Renal cortex interstitium (tissue), 11 donors: ENCODE data around the gene AKT1. TPM values are rescaled to one million over a fixed set of nuclear protein-coding genes. Genes with fewer than 3 reads are reported as not detected.

Source experiments
- DNase-seq, 11 donors: peaks; one replicate each; pipeline ENCODE4 v3.0.0-alpha.2; 2013; ENCODE audit warnings: low read depth in 9 of 11, low spot score in 4 of 11; ENCODE audit errors: extremely low read depth in 1 of 11
- polyA plus RNA-seq, 3 donors: library from polyadenylated mRNA; unstranded; fragments of 120-200 nt; gene quantifications; one replicate each; pipeline ENCODE4 v1.2.1, GENCODE V29; 2013; ENCODE audit not compliant: insufficient read length in 3 of 3

Gene AKT1
- polyA plus RNA-seq, 3 donors, result 100 to 145 (median 127) TPM

DNA sequence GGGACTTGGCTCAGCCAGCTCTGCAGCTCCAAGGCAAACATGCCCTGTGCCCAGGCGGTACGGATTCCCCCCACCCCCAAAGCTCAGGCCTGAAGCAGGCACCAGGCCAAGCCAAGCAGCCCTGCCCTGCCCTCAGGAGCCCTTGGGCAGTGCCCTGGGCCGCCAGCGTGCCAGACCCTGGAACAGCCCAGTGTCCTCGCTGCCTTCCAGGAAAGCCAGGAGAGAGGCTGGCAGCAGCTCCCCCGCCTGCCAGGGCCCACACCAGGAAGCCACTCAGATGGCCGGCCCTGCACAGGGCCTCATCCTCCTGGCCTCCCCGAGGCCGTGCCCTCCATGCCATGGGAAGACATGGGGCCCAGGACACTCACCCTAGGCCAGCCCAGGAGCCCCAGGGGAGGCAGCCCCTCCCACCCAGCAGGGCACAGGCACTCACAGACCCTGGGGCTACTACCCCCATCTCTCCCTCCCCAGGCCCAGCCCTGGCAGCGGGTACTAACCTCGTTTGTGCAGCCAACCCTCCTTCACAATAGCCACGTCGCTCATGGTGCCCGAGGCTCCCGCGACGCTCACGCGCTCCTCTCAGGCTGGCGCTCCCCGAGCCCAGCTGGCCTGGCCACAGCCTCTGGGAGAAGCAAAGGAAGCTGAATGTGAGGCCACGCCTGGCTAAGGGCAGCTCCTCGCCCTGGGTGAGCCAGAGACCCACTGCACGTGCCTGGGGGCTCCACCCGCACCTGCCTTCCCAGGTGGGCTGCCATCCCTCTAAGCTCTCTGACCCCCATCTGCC lies 3.3 kb downstream of the AKT1 start:
- DNase-seq, result no peak

DNA sequence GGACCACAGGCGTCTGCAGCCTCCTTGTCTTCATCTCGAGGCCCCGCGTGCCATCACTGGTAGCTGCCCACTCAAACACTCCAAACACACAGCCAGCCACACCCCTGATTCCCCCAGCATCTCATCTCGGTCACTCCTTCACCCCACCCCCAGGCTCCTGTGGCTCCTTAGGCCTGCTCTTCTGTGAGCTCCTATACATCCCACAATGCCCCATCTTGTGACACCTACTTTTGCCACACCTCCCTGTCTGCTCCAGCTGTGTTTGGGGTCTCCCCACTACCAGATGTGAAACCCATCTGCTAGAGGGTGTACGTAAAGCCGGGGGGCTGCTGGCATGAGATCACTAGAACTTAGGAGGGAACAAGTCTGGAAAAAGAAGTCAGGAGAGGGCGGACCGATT lies 4.1 kb downstream of the AKT1 start:
- no peak for DNase-seq

DNA sequence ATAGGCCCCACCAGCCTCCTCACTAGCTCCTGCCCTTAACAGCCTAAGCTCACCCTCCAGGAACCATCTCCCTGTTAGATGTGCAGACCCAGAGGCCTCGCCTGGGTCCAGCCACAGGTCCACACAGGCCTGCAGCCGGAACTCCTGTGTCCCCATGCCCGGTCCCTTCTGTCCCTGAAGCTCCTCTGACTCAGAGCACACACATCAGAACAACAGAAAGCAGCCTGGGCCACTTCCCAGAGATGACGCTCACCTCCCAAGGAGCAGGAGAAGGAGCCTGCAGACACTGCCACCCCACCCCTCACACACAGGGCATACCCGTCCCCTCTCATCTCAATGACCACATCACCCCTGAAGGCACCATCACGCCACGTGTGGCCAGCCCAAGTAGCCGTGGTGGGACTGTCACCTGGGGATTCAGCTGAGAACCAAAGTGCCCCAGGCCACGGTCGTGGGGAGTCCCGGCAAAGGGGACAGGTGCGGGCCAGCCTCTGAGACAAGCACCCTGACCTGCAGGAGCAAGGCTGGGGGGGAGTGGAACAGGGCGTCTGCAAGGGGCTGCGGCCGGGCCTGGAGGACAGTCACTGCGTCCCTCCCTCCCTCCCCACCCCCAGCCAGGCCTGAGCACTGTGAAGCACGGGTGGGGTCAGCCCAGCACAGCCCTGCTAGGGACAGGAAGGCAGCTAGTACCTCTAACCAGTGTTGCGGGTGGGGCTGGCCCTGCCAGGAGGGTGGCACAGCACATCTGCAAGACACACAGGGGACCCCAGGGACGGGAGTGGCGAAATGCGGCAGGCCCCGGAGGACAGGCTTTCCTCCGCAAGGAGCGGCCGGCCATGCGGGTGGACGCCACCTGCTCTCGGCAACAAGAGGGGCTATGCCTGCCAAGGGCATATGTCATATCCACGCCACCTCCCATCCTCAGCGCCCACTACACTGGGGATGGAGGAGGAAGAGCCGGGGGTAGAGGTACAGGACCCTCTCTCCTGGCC lies 5.5 kb downstream of the AKT1 start:
- DNase-seq, result no peak

DNA sequence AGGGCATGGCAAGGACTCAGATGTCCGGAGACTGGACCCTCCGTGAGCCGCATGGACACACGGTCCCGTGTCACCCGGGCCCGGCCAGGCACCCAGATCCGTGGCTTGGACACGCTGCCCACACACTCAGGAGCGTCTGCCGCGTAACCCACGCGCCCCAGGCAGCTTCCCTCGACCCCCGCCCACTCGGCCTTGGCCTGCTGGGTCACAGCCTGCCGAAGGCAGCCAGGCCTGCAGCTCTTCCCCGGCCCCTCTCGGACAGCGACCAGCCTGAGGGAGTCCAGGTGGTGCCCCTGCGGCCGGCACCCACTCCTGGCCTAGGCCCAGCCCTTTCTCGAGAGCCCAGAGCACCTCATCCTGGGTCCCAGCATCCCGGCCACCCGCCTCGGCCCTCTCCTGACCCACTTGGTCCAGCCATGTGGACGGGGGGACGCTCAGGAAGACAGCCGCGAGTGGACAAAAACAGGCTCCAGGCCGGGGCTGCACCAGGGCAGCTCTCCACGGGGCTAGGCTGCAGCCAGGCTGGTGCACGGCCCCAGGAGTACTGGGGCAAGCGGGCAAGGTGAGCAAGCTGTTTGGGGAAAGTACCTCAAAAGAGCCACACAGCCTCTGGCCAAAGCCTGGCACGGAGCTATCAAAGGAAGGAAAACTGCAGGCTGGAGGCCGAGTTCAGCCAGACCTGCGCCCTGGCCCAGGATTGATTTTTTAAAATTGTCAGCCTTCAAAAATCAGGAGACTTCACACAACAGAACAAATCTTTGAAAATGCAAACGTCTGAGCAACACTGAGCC lies 6.5 kb downstream of the AKT1 start:
- no peak for DNase-seq

DNA sequence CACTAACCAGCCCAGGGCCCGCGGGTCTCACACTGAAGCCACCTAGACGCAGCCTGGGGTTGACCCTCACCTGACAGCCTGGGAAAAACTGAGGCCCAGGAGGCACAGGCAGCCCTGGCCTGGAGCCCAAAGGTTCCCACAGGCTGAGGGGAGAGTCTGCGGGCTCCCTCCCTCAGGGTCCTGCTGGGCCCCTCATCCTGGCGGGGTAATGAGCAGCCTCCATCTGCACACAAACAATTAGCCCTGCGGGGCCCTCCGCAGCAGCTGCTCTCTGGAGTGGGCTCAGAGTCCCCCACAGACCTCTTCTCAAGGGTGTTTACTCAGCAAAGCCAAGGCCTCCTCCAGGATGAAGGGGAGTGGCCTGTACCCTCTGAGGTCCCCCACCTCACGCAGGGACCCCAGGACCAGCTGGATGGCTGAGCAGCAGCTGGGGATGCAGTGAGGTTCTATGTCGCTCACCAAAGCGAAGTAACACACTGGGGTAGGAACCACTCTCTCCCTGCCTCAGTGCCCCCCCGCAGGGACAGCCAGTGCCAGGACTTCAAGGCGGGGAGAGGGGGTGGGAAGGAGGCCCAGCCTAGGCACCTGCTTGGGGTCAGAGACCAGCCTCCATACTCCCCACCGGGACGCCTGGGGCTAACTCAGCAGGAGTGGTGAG lies 7.3 kb downstream of the AKT1 start:
- DNase-seq, result no peak

DNA sequence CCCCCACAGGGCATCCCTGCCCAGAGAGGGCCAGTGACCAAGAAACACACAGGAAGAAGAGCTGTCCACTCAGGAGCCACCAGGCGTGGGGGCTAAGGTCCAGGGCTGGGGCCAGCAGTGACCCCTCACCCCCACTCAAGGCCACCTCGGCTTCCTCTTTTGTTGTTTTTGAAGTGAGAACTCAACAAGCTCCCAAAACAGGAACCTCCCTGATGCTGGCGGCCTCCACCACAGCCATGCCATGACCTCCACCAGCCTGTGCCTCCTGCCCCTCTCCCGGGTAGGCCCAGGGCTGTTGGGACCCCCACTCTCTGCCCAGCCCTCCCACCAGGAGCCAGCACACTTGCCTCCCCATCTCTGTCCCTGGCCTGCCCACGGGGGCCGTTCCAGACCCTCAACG lies 7.8 kb downstream of the AKT1 start:
- no peak for DNase-seq

DNA sequence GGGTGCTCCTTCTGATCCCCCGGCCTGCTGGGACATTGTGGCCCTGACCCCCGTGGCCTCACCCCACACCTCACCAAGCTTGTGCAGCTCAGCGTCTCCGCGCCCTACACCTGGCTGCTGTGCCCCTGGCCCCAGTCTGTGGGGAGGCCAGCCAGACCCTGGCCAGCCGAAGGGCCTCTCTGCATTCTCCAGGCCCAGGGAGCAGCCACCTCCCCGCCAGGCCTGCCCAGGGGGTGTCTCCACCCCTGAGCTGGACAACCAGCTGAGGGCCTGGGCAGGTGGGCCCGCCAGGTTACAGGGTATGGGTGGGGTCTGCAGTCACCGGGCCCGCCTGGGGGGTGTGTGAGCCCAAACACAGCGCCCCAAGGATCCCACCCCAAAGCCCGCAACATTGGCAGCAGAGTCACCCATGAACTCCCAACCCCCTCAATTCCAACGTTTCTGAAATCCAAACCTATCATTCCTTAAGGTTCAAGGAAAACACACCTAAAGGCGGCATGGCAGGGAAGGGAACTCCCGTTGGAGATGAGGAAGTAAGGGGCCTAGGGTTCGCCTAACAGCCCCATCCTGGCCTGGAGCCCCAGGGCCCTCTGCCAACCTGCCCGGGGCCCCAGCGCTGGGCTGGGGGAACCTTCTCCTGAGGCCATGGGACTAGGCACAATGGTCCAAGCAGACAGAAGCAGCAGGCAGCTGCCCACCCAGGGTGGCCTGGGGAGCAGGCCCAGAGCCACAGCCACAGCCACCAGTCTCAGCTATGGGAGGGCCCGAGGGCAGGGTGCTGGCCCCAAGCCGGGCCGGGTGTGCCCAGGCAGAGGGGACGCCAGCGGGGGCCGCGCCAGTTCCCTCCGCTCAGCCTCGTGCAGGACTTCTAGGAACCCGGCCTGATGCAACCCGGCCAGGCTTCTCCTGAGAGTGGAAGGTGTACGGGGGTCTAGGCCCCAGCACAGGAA lies 8.5 kb downstream of the AKT1 start:
- no peak for DNase-seq

DNA sequence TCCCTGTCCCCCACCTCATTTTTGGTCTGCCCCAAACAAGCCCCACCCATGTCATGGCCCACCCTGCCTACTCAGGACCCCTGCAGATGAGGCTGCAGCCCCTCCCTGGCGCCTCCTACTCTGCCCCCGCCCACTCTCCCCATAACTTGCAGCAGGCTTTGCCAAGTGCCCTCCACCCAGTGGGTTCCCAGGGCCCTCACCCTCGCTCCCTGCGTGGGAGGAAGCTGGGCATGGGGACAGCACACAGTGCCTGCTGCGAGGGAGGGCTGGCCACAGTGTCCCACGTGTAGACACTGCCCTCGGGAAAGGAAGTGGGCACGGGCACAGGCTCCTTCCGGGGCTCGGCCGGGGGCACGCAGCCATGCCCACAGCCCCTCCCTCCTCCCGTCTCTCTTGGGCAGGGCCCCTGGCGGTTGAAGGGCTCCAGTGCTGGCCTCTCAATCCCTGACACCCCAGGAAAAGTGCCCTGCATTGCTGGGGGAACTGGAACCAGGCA lies 9.4 kb downstream of the AKT1 start:
- DNase-seq, result no peak

DNA sequence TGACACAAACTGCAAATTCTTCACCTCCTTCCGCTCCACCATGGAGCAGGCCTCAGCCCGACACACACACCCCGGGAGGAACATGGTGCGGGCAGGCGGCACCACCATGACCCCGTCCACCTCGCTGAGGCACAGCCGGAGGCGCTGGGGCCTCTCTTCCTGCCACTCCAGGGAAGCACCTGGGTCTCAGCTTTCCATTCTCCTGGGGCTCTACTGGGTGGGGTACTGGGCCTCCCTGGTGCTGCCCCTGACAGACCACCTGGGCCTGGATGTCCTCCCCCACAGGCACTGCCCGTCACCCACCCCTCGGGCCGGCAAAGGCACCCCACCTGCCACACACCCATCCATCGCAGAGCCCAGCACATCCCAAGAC lies 9.9 kb downstream of the AKT1 start:
- DNase-seq, result no peak

DNA sequence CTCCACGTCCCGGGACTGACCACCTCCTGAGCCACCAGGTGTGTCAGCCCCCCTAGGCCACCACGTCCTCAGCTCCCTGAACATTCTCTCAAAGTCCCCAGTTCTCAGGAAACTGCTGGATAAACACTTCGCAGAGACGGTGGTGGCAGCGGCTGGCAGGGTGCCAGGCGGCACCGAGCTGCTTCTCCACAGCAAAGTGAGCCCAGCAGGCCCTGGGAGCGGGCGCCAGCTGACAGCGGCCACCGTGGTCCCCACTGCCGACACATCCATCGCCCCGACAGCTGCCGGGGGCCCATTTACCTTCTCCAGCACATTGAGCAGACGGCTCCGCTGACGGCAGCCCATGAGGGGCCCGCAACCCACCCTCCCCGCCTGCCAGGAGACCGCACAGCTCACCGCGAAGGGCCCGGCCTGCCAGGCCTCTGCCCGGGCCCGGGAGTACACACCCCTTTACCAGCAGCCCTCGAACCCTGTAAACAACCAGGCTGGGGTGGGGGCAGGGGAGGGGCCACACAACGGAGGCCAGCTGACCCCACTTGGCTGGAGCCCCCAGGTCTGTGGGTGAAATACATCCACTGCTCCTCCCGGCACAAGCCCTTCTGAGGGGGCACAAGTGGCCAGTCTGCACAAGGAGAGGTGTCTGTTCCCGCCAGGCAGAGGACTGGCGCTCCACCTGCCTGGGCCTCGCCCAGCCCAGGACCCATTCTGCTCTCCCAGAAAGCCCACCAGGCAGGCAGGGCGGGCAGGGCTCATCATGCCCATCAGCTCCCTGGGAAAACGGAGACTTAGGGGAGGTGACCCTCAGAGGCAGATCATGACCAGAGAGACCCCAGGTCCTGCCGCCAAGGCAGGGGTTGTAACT lies 10.5 kb downstream of the AKT1 start:
- DNase-seq, result no peak

DNA sequence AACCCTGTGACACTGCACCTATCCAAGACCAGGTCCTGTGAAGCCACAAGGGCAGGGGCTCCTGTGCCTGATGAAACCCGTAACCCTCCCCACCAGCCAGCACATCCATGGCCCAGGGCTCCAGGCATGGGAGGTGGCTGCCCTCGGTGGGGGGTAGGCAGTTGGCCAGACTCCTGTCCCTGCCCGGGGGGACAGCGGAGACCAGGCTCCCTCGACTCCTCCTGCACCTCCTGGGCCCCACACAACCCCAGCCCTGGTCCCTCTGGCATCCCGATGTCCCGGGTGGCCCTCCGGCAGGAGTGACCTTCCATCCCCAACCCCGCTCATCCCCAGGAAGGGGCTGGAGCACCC lies 11.4 kb downstream of the AKT1 start:
- no peak for DNase-seq

DNA sequence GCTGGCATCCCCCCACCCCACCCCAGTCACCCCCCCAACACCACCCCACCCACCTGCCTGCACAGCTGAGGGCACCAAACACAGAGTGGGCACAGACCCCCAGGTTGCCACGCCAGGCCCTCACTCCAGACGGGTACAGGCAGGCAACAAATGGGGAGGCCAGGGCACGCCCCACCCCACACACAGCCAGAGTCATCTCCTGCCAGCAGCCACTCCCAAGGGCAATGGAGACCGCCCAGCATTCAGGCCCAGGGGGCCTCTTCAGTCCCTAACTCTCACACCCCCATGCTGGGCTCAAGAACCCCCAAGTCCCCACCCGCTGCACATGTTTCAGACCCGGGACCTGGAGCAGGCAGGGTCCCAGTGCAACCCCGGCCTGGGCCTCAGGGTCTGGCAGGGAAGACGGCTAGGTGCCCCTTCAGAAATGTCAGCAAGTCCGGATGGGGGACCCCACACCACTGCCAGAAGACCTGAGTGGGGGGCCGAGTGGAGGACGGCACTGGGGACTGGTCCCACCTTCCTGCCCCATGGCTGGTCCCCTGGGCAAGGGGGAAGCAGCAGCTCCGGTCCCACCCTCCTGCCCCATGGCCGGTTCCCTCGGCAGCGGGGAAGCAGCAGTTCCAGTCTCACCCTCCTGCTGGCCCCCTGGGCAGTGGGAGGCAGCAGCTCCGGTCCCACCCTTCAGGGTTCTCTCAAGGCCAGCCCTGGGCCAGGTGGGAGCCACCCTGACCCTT lies 11.9 kb downstream of the AKT1 start:
- DNase-seq, result no peak

DNA sequence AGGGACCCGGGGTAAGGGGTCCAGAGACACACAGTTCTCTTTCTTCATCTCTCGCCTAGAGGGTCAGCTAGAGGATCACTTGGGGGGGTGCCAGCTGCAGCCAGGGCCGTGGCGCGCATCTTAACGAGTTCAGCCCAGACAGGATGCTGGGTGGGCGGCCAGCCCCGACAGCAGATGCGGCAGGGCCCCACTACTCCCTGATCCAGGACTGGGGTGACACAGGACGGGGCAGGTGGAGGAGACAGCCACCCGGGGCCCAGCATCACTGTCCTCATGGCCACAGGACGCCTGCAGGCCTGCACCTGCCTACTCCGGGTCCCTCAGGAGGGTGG lies 12.8 kb downstream of the AKT1 start:
- no peak for DNase-seq

DNA sequence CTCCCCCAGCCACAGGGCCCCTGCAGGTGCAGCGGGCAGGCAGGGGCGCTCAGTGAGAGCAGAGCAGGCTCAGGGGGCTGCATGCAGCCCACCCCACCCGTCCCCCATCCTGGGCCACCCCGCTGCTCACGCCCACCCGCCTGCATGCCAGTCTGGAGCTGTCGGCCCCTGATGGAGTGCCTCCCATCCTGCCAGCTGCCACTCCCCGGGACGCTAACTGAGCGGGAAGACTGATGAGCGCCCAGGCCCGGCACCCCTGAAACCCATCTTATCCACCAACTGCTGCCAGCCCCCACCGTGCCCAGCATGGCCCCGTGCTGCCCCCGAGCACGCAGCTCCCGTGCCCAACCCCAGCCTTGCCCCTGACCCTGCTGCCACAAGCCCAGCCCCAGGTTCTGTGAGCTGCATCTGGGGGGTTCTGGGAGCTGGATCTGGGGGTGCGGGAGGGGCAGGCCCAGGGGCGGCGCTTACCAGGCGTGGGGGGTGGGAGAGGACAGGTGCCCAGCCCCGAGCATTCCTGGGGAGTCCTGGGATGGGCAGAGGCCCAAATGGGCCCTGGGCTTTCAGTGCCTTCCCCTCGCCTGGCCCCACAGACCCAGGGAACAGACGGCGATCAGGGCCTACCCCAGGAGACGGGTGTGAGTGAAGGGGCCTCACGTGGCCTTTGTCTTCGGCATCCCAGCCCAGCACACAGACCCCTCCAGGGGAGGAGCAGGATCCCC lies 13.3 kb downstream of the AKT1 start:
- no peak for DNase-seq

DNA sequence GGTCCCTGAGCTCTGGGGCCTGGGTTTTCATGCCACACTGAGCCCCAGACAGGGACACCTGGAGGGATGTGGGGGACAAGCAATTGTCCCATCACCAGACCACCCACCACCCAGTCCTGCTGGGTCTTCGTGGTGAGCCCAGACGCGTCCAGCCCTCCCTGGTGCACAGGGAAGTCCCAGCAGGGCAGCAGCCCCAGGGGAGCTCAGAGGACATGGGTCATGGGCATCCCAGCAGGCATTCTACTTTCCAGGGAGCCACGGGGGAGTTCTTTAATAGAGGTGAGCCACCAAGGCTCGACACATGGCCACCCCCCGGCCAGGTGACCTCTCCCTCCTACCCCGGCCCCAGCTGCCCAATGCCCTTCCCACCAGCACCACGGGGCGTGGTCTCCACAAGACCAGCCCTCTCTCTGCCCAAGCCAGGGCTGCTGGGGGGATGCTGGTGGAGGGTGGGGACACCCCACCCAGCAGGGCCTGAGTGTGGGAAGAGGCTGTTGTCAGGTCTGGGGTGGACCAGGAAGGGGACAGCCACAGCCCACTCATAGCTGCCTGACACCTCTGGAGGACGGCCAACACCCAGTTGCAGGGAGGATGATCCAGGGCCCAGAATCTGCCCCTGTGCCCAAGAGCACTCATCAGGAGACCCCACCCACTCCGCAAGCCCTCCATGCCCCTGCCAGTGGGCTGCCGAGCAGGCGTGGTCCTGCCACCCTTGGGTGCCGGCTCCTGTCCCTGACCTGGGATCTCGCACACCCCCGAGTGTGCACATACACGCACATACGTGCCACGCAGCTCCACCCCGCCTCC lies 14.1 kb downstream of the AKT1 start:
- DNase-seq, result no peak
